Neural cell (in vitro differentiated cells): ENCODE data around the gene DCLK3. TPM values are rescaled to one million over a fixed set of nuclear protein-coding genes. Genes with fewer than 3 reads are reported as not detected.

Source experiments
- H2AFZ ChIP-seq: fragments of 200-600, 300-800 bp; sonication (generic), shearing (Covaris generic); 2 replicates; pipeline ENCODE4 v1.6.0; 2014; ENCODE audit warnings: low read depth, mild to moderate bottlenecking, antibody characterized with exemption, low read length, moderate library complexity
- H3F3A ChIP-seq: fragments of 200-600 bp; shearing (Covaris generic); 2 replicates; pipeline ENCODE4 v1.6.1; 2016; ENCODE audit warnings: mild to moderate bottlenecking, moderate library complexity, mixed read lengths, antibody characterized with exemption, low read length; ENCODE audit not compliant: insufficient read depth, poor library complexity, severe bottlenecking
- H3K27ac ChIP-seq: fragments of 200-600, 300-800 bp; sonication (generic), shearing (Covaris generic); 2 replicates; pipeline ENCODE4 v1.5.1; 2014; ENCODE audit warnings: mild to moderate bottlenecking, low read length, moderate library complexity
- H3K27me3 ChIP-seq: fragments of 300-800, 200-600 bp; sonication (generic), shearing (Covaris generic); 2 replicates; pipeline ENCODE4 v1.6.0; 2014; ENCODE audit warnings: mild to moderate bottlenecking, low read depth, low read length, moderate library complexity; ENCODE audit not compliant: insufficient read depth
- H3K36me3 ChIP-seq: fragments of 300-800, 200-600 bp; sonication (generic), shearing (Covaris generic); 2 replicates; pipeline ENCODE4 v1.5.1; 2014; ENCODE audit warnings: mild to moderate bottlenecking, antibody characterized with exemption, low read length, moderate library complexity; ENCODE audit not compliant: insufficient read depth
- H3K4me2 ChIP-seq: fragments of 300-800, 200-600 bp; sonication (generic), shearing (Covaris generic); 2 replicates; pipeline ENCODE4 v1.6.0; 2014; ENCODE audit warnings: mild to moderate bottlenecking, low read length
- H3K4me3 ChIP-seq: fragments of 300-800, 200-600 bp; sonication (generic), shearing (Covaris generic); 2 replicates; pipeline ENCODE4 v1.5.1; 2014; ENCODE audit warnings: mild to moderate bottlenecking, low read length, moderate library complexity
- H3K79me2 ChIP-seq: fragments of 200-600 bp; shearing (Covaris generic); replicated peaks from 2 replicates; pipeline ENCODE4 v1.6.0; 2014; ENCODE audit warnings: mild to moderate bottlenecking, low read length, moderate library complexity; ENCODE audit not compliant: insufficient read depth
- H3K9ac ChIP-seq: fragments of 300-800, 200-600 bp; sonication (generic), shearing (Covaris generic); 2 replicates; pipeline ENCODE4 v1.6.1; 2016; ENCODE audit warnings: mild to moderate bottlenecking, low read length, mixed read lengths
- H3K9me2 ChIP-seq: fragments of 200-600 bp; shearing (Covaris generic); 2 replicates; pipeline ENCODE4 v1.6.1; 2016; ENCODE audit warnings: mild to moderate bottlenecking, low read length, mixed read lengths; ENCODE audit not compliant: insufficient read depth
- H3K9me3 ChIP-seq: fragments of 200-600, 300-800 bp; sonication (generic), shearing (Covaris generic); 2 replicates; pipeline ENCODE4 v1.6.1; 2016; ENCODE audit warnings: mild to moderate bottlenecking, mixed run types, low read length, moderate library complexity, mixed read lengths
- H4K20me1 ChIP-seq: fragments of 200-600 bp; shearing (Covaris generic); 2 replicates; pipeline ENCODE4 v1.6.1; 2016; ENCODE audit warnings: mild to moderate bottlenecking, mixed run types; ENCODE audit not compliant: insufficient read depth
- EP300 ChIP-seq: fragments of 450-650 bp; conservative IDR thresholded peaks from 2 replicates; pipeline ENCODE4 v1.6.1; 2014; ENCODE audit warnings: antibody characterized with exemption, mild to moderate bottlenecking, moderate library complexity; ENCODE audit not compliant: poor library complexity, severe bottlenecking
- EZH2 ChIP-seq: fragments of 200-600, 300-800 bp; shearing (Covaris generic), sonication (generic); IDR thresholded peaks from 2 replicates; pipeline ENCODE4 v1.6.1; 2014; ENCODE audit warnings: antibody characterized with exemption, low read length, borderline replicate concordance, mild to moderate bottlenecking; ENCODE audit not compliant: insufficient read depth, poor library complexity, severe bottlenecking
- MXI1 ChIP-seq: fragments of 450-650 bp; conservative IDR thresholded peaks from 2 replicates; pipeline ENCODE4 v1.6.1; 2014; ENCODE audit warnings: antibody characterized with exemption, mild to moderate bottlenecking; ENCODE audit not compliant: poor library complexity, severe bottlenecking
- POLR2AphosphoS5 ChIP-seq: IDR thresholded peaks from 2 replicates; pipeline ENCODE4 v1.6.1; 2012
- RAD21 ChIP-seq: fragments of 450-650 bp; conservative IDR thresholded peaks from 2 replicates; pipeline ENCODE4 v1.6.1; 2014; ENCODE audit warnings: antibody characterized with exemption, mild to moderate bottlenecking, moderate library complexity
- REST ChIP-seq: IDR thresholded peaks from 2 replicates; pipeline ENCODE4 v1.6.1; 2012; ENCODE audit warnings: borderline replicate concordance
- SMC3 ChIP-seq: fragments of 450-650 bp; conservative IDR thresholded peaks from 2 replicates; pipeline ENCODE4 v1.6.1; 2014; ENCODE audit warnings: antibody characterized with exemption, mild to moderate bottlenecking, moderate library complexity; ENCODE audit not compliant: poor library complexity
- TAF1 ChIP-seq: IDR thresholded peaks from 2 replicates; pipeline ENCODE4 v1.6.1; 2012; ENCODE audit warnings: low read depth
- polyA plus RNA-seq: library from polyadenylated mRNA; depleted of rRNA; stranded (reverse); fragments of >200 nt; gene quantifications from 2 replicates; pipeline ENCODE4 v1.2.3, GENCODE V29; 2014
- TF ChIP-seq, protein P1 (sequence below): fragments of 450-650 bp; IDR thresholded peaks from 2 replicates; pipeline ENCODE4 v1.5.1; 2014; ENCODE audit warnings: antibody characterized with exemption, mild to moderate bottlenecking, moderate library complexity; ENCODE audit not compliant: poor library complexity, severe bottlenecking

The DCLK3 gene
- polyA plus RNA-seq, 1 donor from 2014 or later = 1.5 TPM

DNA sequence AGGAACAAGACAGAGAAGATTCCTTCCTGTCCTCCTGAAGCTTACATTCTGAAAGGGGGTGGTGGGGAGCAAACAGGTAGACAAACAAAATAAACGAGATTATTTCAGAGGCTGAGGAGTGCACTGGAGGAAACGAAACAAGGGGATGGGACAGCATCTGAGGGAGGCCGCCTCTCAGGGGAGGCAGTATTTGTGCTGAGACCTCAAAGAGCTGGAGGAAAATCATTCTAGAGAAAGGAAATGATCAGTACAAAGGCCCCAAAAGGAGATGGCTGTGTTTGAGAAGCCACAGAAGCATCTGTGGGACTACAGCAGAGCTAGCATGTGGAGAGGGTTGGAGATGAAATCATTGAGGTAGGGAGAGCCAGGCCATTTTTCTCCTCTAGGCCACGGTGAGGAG, 55.1 kb downstream of the DCLK3 start:
- H3K4me3 ChIP-seq = no peak overlapping the region
- H3K27me3 ChIP-seq = no peaks in the 10 kb centered on the region

DNA sequence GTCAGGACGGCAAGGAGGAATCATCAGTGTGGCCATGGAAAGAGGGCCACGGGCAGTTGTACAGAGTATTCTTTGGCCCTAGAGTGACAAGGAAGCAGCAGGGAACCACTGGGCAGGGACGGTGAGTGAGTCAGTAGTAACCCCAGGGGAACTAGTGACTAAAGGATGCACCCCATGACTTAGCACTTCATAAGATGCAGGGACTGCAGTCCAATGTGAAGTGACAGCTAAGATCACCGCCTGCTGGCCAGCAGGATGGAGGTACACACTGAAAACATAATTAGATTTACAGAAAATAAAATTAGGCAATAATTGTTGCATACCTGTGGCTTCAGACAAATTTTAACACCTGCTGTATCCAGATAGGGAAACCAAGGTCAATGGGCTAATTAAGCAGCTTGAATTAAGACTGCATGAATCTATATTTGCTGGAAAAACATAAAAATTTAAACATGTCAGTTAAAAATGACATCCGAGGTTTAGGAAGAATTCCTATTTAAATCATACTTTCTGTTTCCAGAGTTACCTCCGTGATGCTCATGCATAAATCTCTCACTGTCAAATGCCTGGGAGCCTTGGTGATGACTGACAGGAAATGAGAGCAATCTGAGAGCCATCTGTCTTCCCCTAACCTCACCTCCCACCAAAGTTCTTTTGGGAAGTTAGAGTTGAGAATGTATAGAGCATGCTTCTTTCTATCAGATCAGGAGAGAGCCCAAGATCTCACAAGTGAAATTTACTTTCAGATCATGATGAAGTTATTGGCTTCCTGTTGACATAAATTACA, 56.5 kb downstream of the DCLK3 start:
- Histone ChIP-seq H3K4me2 (no peak overlapping the region), H3K9me3 (no peaks in the 10 kb centered on the region), H4K20me1 (no peaks in the 10 kb centered on the region), H3K4me3 (peak overlapping the region; percentile 11), H3F3A (no peaks in the 10 kb centered on the region), H3K9me2 (no peaks in the 10 kb centered on the region), H2AFZ (no peak overlapping the region), H3K27me3 (no peaks in the 10 kb centered on the region), H3K9ac (no peak overlapping the region), H3K27ac (peak overlapping the region; percentile 19), H3K79me2 (no peaks in the 10 kb centered on the region), H3K36me3 (no peaks in the 10 kb centered on the region)
- TF ChIP-seq TAF1 (no peak), RAD21 (no peak), MXI1 (peak; percentile 23), EP300 (peak; percentile 60), REST (peak; percentile 36)

More for the DNA sequence above, 55.1 kb downstream of the DCLK3 start:
- Histone ChIP-seq H2AFZ (no peak overlapping the region), H4K20me1 (no peaks in the 10 kb centered on the region), H3K79me2 (no peaks in the 10 kb centered on the region), H3K4me2 (no peak overlapping the region), H3F3A (no peaks in the 10 kb centered on the region), H3K27ac (no peak overlapping the region), H3K36me3 (no peaks in the 10 kb centered on the region), H3K9me3 (no peaks in the 10 kb centered on the region), H3K9me2 (no peaks in the 10 kb centered on the region), H3K9ac (no peak overlapping the region)
- no peak for TF ChIP-seq POLR2AphosphoS5
- no peak for TF ChIP-seq RAD21
- TF ChIP-seq TAF1 = no peak
- no peak for TF ChIP-seq SMC3

GRCh38 chr3:36705015-36705414, 59.3 kb downstream of the DCLK3 start:
- no peak overlapping the region for H3K4me3 ChIP-seq
- TF ChIP-seq EZH2 (no peak), EP300 (no peak), RAD21 (no peak), POLR2AphosphoS5 (no peak), TAF1 (no peak), SMC3 (no peak), REST (no peak), MXI1 (no peak)
- TF ChIP-seq, protein P1, sequence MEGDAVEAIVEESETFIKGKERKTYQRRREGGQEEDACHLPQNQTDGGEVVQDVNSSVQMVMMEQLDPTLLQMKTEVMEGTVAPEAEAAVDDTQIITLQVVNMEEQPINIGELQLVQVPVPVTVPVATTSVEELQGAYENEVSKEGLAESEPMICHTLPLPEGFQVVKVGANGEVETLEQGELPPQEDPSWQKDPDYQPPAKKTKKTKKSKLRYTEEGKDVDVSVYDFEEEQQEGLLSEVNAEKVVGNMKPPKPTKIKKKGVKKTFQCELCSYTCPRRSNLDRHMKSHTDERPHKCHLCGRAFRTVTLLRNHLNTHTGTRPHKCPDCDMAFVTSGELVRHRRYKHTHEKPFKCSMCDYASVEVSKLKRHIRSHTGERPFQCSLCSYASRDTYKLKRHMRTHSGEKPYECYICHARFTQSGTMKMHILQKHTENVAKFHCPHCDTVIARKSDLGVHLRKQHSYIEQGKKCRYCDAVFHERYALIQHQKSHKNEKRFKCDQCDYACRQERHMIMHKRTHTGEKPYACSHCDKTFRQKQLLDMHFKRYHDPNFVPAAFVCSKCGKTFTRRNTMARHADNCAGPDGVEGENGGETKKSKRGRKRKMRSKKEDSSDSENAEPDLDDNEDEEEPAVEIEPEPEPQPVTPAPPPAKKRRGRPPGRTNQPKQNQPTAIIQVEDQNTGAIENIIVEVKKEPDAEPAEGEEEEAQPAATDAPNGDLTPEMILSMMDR = no peak
- no peaks in the 10 kb centered on the region for H3K27me3 ChIP-seq
- no peaks in the 10 kb centered on the region for H3K36me3 ChIP-seq
- H3K9ac ChIP-seq = no peak overlapping the region
- H4K20me1 ChIP-seq = no peaks in the 10 kb centered on the region
- H3K79me2 ChIP-seq = no peaks in the 10 kb centered on the region
- H3K9me2 ChIP-seq = no peaks in the 10 kb centered on the region
- H3K27ac ChIP-seq = no peak overlapping the region
- no peaks in the 10 kb centered on the region for H3F3A ChIP-seq
- no peak overlapping the region for H2AFZ ChIP-seq
- H3K9me3 ChIP-seq = no peaks in the 10 kb centered on the region
- H3K4me2 ChIP-seq = no peak overlapping the region
